GM12892 (cell line): ENCODE data around the gene SMC1A.

Source experiments
- POLR2A ChIP-seq: IDR thresholded peaks from 2 replicates; pipeline ENCODE4 v1.6.1; 2011; ENCODE audit warnings: low read depth, low read length, control low read depth
- POLR2AphosphoS5 ChIP-seq: IDR thresholded peaks from 2 replicates; pipeline ENCODE4 v1.6.1; 2011; ENCODE audit warnings: low read depth, low read length, control low read depth

GRCh38 chrX:53354669-53355068 is 67.8 kb downstream of the SMC1A start:
- TF ChIP-seq POLR2AphosphoS5 (no peak), POLR2A (no peak)
